Mammary epithelial cell (primary cell): ENCODE measurements around the gene MLC1.

ENCODE experiments used
- CTCF ChIP-seq, 2 donors: IDR thresholded peaks in 1 of 2; conservative IDR thresholded peaks in 1 of 2; 2 replicates each; pipeline ENCODE4 v1.5.1; 2011 to 2012; ENCODE audit warnings: inconsistent platforms in 2 of 2, low read length in 2 of 2, mild to moderate bottlenecking in 2 of 2, control low read depth in 1 of 2, low read depth in 1 of 2; ENCODE audit not compliant: insufficient read depth in 1 of 2; ENCODE audit errors: extremely low read depth in 1 of 2
- EZH2 ChIP-seq: IDR thresholded peaks from 2 replicates; pipeline ENCODE4 v1.6.1; 2012; ENCODE audit warnings: low read length, inconsistent platforms, borderline replicate concordance

GRCh38 chr22:50112151-50113118 is 27.2 kb upstream of the MLC1 start:
- TF ChIP-seq CTCF (conservative IDR thresholded peaks at IDR 0.05 in 1 of 2, IDR thresholded peaks at IDR 0.05 in 1 of 2; ENCODE audit: extremely low read depth in 1 of 2, insufficient read depth in 1 of 2, low read depth in 1 of 2, low read length in 2 of 2) (no peak), EZH2 (no peak)
